Activated CD4-positive, alpha-beta memory T cell treated with anti-CD3 and anti-CD28 coated beads, Interleukin-2, amount 10 ng/mL, durations not matched to agents 7 days and 5 days (primary cell): Measurements from ENCODE around the gene RAD17. TPM values are rescaled to one million over a fixed set of nuclear protein-coding genes. Genes with fewer than 3 reads are reported as not detected.
"Not testable (repeated sequence)": the region's sequence is repeated elsewhere in the genome, so short reads cannot be mapped to it uniquely, and the experiment has no call there.

Experiments used
- CTCF ChIA-PET: fragments of 350-600 bp; sonication (Branson Sonifier 250); formaldehyde crosslinking; loops from one replicate; lab custom pipeline; 2021; ENCODE audit warnings: antibody characterized with exemption, inconsistent platforms; lab: Charles Lee
- POLR2A ChIA-PET: fragments of 350-600 bp; sonication (Branson Sonifier 250); formaldehyde crosslinking; loops from one replicate; lab custom pipeline; 2021; ENCODE audit warnings: antibody characterized with exemption; lab: Charles Lee
- DNase-seq: peaks from one replicate; pipeline ENCODE4 v3.0.0-alpha.2; 2020
- H3K27ac Mint-ChIP-seq: one replicate; pipeline ENCODE4 v1.8.0; 2021; ENCODE audit warnings: mild to moderate bottlenecking, mixed read lengths
- H3K27me3 Mint-ChIP-seq: one replicate; pipeline ENCODE4 v1.8.0; 2021; ENCODE audit warnings: mixed read lengths
- H3K36me3 Mint-ChIP-seq: one replicate; pipeline ENCODE4 v1.8.0; 2021; ENCODE audit warnings: low read depth, mixed read lengths
- H3K4me1 Mint-ChIP-seq: one replicate; pipeline ENCODE4 v1.8.0; 2021; ENCODE audit warnings: mixed read lengths
- H3K4me3 Mint-ChIP-seq: one replicate; pipeline ENCODE4 v1.8.0; 2021; ENCODE audit warnings: mild to moderate bottlenecking, mixed read lengths
- H3K9me3 Mint-ChIP-seq: one replicate; pipeline ENCODE4 v1.8.0; 2021; ENCODE audit warnings: mixed read lengths
- total RNA-seq, 2 experiments: library from RNA; stranded (reverse); gene quantifications; one replicate each; pipeline ENCODE4 v1.2.3, GENCODE V29; 2021

RAD17 gene
- total RNA-seq, 2 experiments from 2014 or later = 26.2 to 26.7 TPM

DNA sequence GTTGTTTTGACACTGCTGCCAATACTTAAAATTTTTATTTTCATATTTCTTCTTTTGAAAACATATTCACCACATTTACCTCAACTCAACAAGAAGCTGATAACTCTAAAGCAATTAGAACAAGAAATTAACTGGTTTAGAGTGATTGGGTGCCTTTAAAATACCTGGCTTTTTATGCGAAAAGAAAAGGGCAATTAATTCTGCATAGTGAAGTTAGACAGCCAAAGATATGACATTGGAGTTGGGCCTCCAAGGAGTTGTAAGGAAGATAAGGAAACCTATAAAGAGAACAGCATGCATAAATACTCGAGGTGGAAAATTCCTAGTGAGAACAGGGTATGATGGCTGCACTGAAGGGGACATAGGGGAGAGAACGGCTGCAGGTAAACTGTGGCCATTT is 9.9 kb upstream of the RAD17 start:
- no peaks in the 10 kb centered on the region for H3K27me3 Mint-ChIP-seq
- peaks cover 43% of the 10 kb centered on the region for H3K36me3 Mint-ChIP-seq
- no peaks in the 10 kb centered on the region for H3K9me3 Mint-ChIP-seq
- ChIA-PET CTCF (interaction anchor here (1.5 kb wide), 1 partner anchor 266 kb away, joined by 4 read pairs; the partner anchor contains the start of gene SLC30A5), POLR2A (no interaction called here)
- no peak overlapping the region for H3K4me3 Mint-ChIP-seq
- peaks cover 14% of the 10 kb centered on the region for H3K4me1 Mint-ChIP-seq
- no peak for DNase-seq
- H3K27ac Mint-ChIP-seq = no peak overlapping the region

DNA sequence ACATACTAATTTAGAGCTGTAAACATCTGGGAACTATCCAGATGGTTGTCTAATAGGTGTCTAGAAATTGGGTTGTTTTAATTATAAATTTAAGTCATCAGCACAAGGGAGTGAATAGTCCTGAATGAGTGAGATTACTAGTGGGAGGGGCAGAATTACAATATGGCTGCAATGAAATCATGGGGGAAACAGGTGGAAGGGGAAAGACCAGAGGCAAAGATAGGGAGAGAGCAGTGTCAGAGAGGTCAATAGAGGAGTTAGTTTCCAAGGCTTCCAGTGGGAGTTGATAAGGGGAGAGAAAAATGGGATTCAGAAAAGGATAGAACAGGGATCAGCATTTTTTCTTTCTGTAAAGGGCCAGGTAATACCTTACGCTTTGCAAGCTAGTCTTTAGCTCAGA is 9.2 kb upstream of the RAD17 start:
- Mint-ChIP-seq H3K36me3 (peaks cover 50% of the 10 kb centered on the region), H3K9me3 (no peaks in the 10 kb centered on the region), H3K27ac (no peak overlapping the region), H3K4me1 (peaks cover 20% of the 10 kb centered on the region), H3K27me3 (no peaks in the 10 kb centered on the region), H3K4me3 (no peak overlapping the region)
- ChIA-PET POLR2A (no interaction called here), CTCF (interaction anchor here (0.6 to 1.5 kb wide), 2 partner anchors 260 to 267 kb away, joined by 3 to 4 read pairs; partner anchors contain the start of gene SLC30A5)
- DNase-seq = no peak

DNA sequence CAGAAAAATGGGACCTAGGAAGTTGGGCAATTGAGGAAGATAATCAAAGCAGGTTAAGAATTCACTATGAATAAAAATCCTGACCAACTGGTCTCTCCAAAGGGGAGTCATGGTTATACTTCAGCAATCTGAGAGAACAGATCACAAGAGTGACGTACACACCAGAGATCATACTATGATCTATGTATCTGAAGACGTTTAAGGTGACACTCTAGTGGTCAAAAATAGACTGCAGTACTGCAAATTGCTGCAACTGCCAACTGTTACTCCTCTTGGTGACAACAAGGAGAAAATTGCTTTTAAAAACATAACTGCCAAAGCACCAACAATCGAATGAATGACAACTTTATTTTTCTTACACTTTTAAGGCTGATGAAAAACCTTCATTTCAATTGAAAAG is 5.2 kb upstream of the RAD17 start:
- POLR2A ChIA-PET = no interaction called here
- H3K4me3 Mint-ChIP-seq = no peak overlapping the region
- peaks cover 54% of the 10 kb centered on the region for H3K36me3 Mint-ChIP-seq
- H3K27ac Mint-ChIP-seq = no peak overlapping the region
- DNase-seq = no peak
- CTCF ChIA-PET = interaction anchor here (1.4 kb wide), 1 partner anchor 271 kb away, joined by 4 read pairs; the partner anchor contains the start of gene SLC30A5
- H3K9me3 Mint-ChIP-seq = no peaks in the 10 kb centered on the region
- H3K4me1 Mint-ChIP-seq = peaks cover 30% of the 10 kb centered on the region
- no peaks in the 10 kb centered on the region for H3K27me3 Mint-ChIP-seq

DNA sequence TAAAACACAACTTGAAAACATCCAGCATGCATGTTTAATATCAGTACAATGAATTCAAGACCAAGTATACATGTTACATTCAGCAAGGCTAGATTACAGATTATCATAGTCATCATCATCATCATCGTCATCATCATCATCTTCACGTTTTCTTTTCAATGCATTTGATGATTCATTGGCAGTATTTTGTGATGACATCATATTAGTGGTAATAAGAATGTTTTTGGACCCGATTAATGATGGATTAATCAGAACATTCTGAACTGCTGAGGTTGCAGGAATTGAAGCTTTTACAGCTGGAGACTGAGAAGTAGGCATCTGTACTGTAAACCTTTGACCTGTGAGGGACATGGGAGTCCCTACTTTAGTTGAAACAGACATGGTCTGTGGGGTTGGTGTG is 4.8 kb upstream of the RAD17 start:
- POLR2A ChIA-PET = no interaction called here
- CTCF ChIA-PET = interaction anchor here (1.1 kb wide), 1 partner anchor 271 kb away, joined by 4 read pairs; the partner anchor contains the start of gene SLC30A5
- Mint-ChIP-seq H3K27me3 (no peaks in the 10 kb centered on the region), H3K4me1 (peaks cover 30% of the 10 kb centered on the region), H3K36me3 (peaks cover 54% of the 10 kb centered on the region), H3K9me3 (no peaks in the 10 kb centered on the region), H3K4me3 (no peak overlapping the region), H3K27ac (no peak overlapping the region)
- DNase-seq = no peak

DNA sequence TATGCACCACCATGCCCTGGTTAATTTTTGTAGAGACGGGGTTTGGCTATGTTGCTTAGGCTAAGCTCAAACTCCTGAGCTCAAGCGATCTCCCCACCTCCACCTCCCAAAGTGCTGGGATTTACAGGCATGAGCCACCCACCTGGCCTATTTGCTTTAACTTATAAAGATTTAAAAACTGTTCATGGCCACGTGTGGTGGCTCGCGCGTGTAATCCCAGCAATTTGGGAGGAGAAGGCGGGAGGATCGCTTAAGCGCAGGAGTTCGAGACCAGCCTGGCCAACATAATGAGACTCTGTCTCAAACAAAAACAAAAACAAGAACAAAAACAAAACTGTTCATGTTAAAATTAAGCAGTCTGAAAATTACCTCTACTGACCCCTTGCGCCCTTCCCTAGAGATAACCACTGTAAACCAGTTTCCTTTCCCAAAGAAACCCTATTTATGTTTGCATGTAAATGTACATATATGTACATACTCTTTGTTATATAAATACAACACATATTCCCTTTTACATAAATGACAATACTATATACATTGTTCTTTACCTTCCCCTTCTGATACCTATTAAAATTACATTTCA is 1.8 kb upstream of the RAD17 start:
- Mint-ChIP-seq H3K9me3 (no peaks in the 10 kb centered on the region), H3K36me3 (peaks cover 43% of the 10 kb centered on the region), H3K4me3 (peak overlapping the region; percentile 97), H3K27me3 (no peaks in the 10 kb centered on the region), H3K27ac (peak overlapping the region; percentile 95), H3K4me1 (peaks cover 43% of the 10 kb centered on the region)
- DNase-seq = no peak
- ChIA-PET POLR2A (interaction anchor here (1.6 kb wide), 1 partner anchor 178 kb away, joined by 4 read pairs; the partner anchor contains the start of gene CENPH), CTCF (interaction anchor here (0.9 to 3.2 kb wide), 4 partner anchors 31 to 324 kb away, joined by 3 to 15 read pairs (median 6); partner anchors contain the start of genes CCDC125 and SLC30A5)

DNA sequence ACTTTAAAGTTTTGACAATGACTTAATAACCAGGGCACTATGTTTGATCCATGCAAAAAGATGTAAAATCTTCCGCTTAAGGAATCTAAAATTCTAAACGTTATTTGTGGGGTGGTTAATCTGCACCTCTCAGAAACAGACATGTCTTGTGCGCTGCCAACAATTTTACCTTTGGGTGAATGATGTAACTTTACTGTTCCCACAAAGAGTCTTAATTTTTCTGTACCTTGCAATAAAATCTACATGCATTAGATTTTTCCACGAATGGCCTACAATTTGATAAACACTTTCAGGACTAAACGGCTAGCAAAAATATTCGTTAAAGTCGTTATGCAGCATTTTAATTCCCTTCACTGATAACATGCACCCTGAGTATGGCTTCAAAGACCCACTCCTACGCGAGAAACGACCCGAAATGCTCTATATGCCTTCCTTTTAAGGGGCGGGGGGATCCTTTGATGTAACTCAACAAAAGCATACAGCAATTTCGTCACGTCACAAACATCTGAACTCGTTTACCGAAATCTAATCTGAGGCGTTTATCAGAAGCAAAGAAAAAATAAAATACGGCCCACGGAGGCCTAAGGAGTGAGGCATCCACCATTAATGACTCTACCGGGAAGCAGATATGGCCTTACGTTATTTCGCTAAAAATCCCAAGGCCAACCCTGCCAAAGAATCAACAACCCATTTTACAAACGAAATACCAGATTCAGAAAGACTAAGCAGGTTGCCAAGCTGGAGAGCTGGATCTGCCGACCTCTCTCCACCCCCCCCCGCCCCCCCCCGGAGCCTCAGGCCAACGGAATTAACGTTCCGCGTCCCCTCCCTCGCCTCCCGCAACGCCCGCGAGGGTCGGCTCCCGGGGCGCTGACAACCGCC is 919 bp upstream of the RAD17 start:
- no peaks in the 10 kb centered on the region for H3K27me3 Mint-ChIP-seq
- peaks cover 44% of the 10 kb centered on the region for H3K4me1 Mint-ChIP-seq
- peak overlapping the region; percentile 97 for H3K4me3 Mint-ChIP-seq
- no peaks in the 10 kb centered on the region for H3K9me3 Mint-ChIP-seq
- peak overlapping the region; percentile 95 for H3K27ac Mint-ChIP-seq
- DNase-seq = no peak
- ChIA-PET POLR2A (interaction anchor here (1.4 to 2.4 kb wide), 4 partner anchors 17 to 179 kb away, joined by 3 to 9 read pairs (median 5); partner anchors contain the start of genes CCDC125 and CENPH), CTCF (interaction anchor here (1.1 to 3.2 kb wide), 3 partner anchors 34 to 275 kb away, joined by 5 to 15 read pairs (median 6); partner anchors contain the start of genes CCDC125 and SLC30A5)
- H3K36me3 Mint-ChIP-seq = peaks cover 38% of the 10 kb centered on the region

DNA sequence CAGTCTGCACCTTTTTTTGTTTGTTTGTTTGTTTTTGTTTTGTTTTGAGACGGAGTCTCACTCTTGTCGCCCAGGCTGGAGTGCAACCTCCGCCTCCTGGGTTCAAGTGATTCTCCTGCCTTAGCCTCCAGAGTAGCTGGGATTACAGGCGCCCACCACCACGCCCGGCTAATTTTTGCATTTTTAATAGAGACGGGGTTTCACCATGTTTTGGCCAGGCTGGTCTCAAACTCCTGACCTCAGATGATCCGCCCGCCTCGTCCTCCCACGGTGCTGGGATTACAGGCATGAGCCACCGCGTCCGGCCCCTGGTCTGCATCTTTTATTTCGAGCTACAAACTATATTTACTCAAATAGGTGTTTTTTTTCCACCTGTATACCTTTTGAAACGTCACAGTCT is 717 bp downstream of the RAD17 start:
- H3K4me1 Mint-ChIP-seq = peaks cover 40% of the 10 kb centered on the region
- CTCF ChIA-PET = interaction anchor here (1.7 to 2.0 kb wide), 2 partner anchors 35 to 277 kb away, joined by 6 to 8 read pairs; partner anchors contain the start of gene SLC30A5
- not testable (repeated sequence) for H3K27me3 Mint-ChIP-seq, H3K9me3 Mint-ChIP-seq, DNase-seq
- peak overlapping the region; percentile 94 for H3K27ac Mint-ChIP-seq
- H3K4me3 Mint-ChIP-seq = peak overlapping the region; percentile 97
- peaks cover 33% of the 10 kb centered on the region for H3K36me3 Mint-ChIP-seq
- POLR2A ChIA-PET = interaction anchor here (0.6 to 2.4 kb wide), 10 partner anchors 9 to 327 kb away, joined by 3 to 9 read pairs (median 6); partner anchors contain the start of genes CCDC125, CCNB1 and SLC30A5

DNA sequence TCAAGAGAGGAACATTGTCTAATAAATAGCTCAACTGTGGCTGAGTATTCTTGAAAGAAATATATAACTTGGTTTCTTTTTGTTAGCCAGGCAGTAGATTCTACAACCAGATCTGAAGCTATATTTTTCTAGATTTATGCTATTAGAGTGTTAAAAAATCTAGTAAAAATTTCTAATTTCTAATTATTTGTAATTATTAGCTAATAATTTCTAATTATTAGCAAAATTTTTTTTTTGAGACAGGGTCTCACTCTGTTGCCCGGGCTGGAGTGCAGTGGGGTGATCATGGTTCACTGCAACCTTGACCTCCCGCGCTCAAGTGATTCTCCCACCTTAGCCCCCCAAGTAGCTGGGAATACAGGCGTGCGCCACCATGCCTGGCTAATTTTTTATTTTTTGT is 2.8 kb downstream of the RAD17 start:
- DNase-seq = no peak
- Mint-ChIP-seq H3K4me3 (no peak overlapping the region), H3K27ac (no peak overlapping the region), H3K36me3 (peaks cover 31% of the 10 kb centered on the region), H3K27me3 (no peaks in the 10 kb centered on the region), H3K4me1 (peaks cover 29% of the 10 kb centered on the region), H3K9me3 (no peaks in the 10 kb centered on the region)
- ChIA-PET POLR2A (interaction anchor here (0.9 to 2.2 kb wide), 4 partner anchors 9 to 328 kb away, joined by 3 to 10 read pairs (median 4); partner anchors contain the start of gene SLC30A5), CTCF (interaction anchor here (0.7 to 2.2 kb wide), 2 partner anchors 182 to 279 kb away, joined by 3 to 12 read pairs; partner anchors contain the start of gene SLC30A5)

DNA sequence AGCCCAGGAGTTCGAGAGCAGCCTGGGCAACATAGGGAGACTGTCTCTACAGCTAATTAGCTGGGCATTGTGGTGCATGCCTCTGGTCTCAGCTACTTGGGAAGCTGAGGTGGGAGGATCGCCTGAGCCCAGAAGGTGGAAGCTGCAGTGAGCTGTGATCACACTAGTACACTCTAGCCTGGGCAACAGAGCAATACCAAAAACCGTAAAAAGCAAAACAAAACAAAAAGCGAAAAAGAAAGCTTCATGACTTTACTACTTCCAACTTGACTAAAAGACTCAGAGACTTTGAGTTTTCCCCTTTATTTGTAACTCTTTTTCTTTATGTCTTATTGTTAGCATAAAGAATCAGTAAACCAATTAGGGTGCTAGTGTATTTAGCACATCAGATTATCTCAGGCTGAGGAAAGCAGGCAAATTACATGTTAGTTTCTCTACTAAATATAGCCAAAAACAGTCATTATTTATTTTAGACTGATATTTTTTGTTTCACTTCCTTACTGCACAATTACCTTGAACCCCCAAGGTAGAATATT is 5.4 kb downstream of the RAD17 start:
- Mint-ChIP-seq H3K4me1 (peaks cover 18% of the 10 kb centered on the region), H3K36me3 (peaks cover 23% of the 10 kb centered on the region), H3K27me3 (no peaks in the 10 kb centered on the region), H3K9me3 (no peaks in the 10 kb centered on the region), H3K27ac (no peak overlapping the region), H3K4me3 (no peak overlapping the region)
- POLR2A ChIA-PET = no interaction called here
- CTCF ChIA-PET = no interaction called here
- no peak for DNase-seq

DNA sequence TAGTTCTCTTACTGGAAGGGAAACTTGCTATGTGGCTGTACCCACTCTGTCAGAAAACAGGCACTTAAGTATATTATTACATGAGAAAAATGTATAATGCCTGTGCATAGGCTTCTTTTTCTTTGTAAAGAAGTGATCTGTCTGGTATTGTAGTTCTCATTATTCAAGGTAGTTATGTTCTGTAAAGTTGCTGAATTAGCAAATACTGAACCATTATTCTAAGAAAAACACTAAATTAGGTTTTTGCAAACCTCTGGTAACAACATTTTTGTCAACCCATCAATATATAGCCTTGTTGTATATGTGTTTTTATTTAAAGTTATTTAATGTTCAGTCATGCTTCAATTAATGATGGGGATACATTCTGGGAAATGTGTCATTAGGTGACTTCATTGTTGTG is 8.8 kb downstream of the RAD17 start:
- no peak overlapping the region for H3K27ac Mint-ChIP-seq
- no peak for DNase-seq
- peaks cover 27% of the 10 kb centered on the region for H3K36me3 Mint-ChIP-seq
- no peaks in the 10 kb centered on the region for H3K9me3 Mint-ChIP-seq
- H3K4me1 Mint-ChIP-seq = peaks cover 1% of the 10 kb centered on the region
- ChIA-PET CTCF (no interaction called here), POLR2A (interaction anchor here (1.3 kb wide), 1 partner anchor 9 kb away, joined by 8 read pairs; the partner anchor contains the start of genes AK6, RAD17 and TAF9)
- no peaks in the 10 kb centered on the region for H3K27me3 Mint-ChIP-seq
- no peak overlapping the region for H3K4me3 Mint-ChIP-seq

DNA sequence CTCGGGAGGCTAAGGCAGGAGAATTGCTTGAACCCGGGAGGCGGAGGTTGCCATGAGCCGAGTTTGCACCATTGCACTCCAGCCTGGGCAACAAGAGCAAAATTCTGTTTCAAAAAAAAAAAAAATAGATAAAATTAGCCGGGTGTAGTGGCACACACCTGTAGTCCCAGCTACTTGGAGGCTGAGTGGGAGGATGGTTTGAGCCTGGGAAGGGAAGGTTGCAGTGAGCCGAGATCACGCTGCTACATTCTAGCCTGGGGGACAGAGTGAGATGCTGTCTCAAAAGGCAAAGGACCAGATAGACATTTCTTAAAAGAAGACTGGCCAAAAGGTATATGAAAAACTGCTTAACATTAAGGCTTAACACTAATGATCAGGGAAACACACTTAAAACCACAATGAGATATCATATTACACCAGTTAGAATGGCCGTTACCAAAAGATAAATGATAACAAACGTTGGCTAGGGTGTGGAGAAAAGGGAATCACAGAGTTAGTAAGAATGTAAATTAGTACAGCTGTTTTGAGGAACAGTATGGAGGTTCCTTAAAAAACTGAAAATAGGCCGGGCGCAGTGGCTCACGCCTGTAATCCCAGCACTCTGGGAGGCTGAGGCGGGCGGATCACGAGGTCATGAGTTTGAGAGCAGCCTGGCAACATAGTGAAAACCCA is 35.2 kb downstream of the RAD17 start:
- CTCF ChIA-PET = no interaction called here
- H3K4me3 Mint-ChIP-seq = no peak overlapping the region
- peaks cover 37% of the 10 kb centered on the region for H3K36me3 Mint-ChIP-seq
- no peak overlapping the region for H3K27ac Mint-ChIP-seq
- POLR2A ChIA-PET = no interaction called here
- DNase-seq = no peak
- peaks cover 5% of the 10 kb centered on the region for H3K9me3 Mint-ChIP-seq
- no peaks in the 10 kb centered on the region for H3K4me1 Mint-ChIP-seq
- no peaks in the 10 kb centered on the region for H3K27me3 Mint-ChIP-seq
